HFFc6 (cell line): Measurements from ENCODE around the gene ZC3H14. TPM values are rescaled to one million over a fixed set of nuclear protein-coding genes. Genes with fewer than 3 reads are reported as not detected.

Experiments used
- DNase-seq: peaks from one replicate; pipeline ENCODE4 v3.0.0-alpha.2; 2018
- H3K27ac Mint-ChIP-seq: 2 replicates; pipeline ENCODE4 v1.8.0; 2020; ENCODE audit warnings: mild to moderate bottlenecking, mixed read lengths
- H3K27me3 Mint-ChIP-seq: 2 replicates; pipeline ENCODE4 v1.8.0; 2021; ENCODE audit warnings: mild to moderate bottlenecking, moderate library complexity, mixed read lengths; ENCODE audit not compliant: insufficient read depth
- H3K36me3 Mint-ChIP-seq: 2 replicates; pipeline ENCODE4 v1.8.0; 2021; ENCODE audit warnings: low read depth, mixed read lengths
- H3K4me1 Mint-ChIP-seq: 2 replicates; pipeline ENCODE4 v1.8.0; 2020; ENCODE audit warnings: low read depth, mixed read lengths
- H3K4me3 Mint-ChIP-seq: 2 replicates; pipeline ENCODE4 v1.8.0; 2020; ENCODE audit warnings: mild to moderate bottlenecking, moderate library complexity, mixed read lengths
- H3K9me3 Mint-ChIP-seq: 2 replicates; pipeline ENCODE4 v1.8.0; 2020; ENCODE audit warnings: mild to moderate bottlenecking, mixed read lengths
- CTCF ChIP-seq: fragments of 200-600 bp; sonication (generic); IDR thresholded peaks from 2 replicates; pipeline ENCODE4 v1.5.0; 2021; ENCODE audit warnings: antibody characterized with exemption, mild to moderate bottlenecking
- long read RNA-seq: library from polyadenylated mRNA; unstranded; transcript quantifications from one replicate; pipeline ENCODE4 v2.0.0, GENCODE V29; 2019
- total RNA-seq, 6 experiments: library from RNA; stranded (reverse); fragmentation: NEBNext Ultra II Directional; extraction: Animal tissue kit (Norgen Biotek cat#: 25700); gene quantifications; 2 replicates in 1 of 6; 3 replicates in 5 of 6; pipeline ENCODE4 v1.2.3, GENCODE V29; 2021

ZC3H14 gene
- total RNA-seq = 10 to 100 TPM; 56.4 to 65.1 (median 58.9) TPM
- long read RNA-seq, full-length matches to known transcripts = 35 of 75 reads
- long read RNA-seq, partial matches to known transcripts = 9 of 75 reads
- long read RNA-seq, other reads (novel, unspliced or antisense) = 31 of 75 reads

- DNase-seq = peak; percentile 66
- H3K27ac Mint-ChIP-seq = peak within 1 kb of the TSS; percentile 81
- H3K4me1 Mint-ChIP-seq = peaks cover 37% of the 10 kb centered on the region
- no peaks in the 10 kb centered on the region for H3K27me3 Mint-ChIP-seq
- TF ChIP-seq CTCF = no peak
- peak within 1 kb of the TSS; percentile 96 for H3K4me3 Mint-ChIP-seq
- H3K9me3 Mint-ChIP-seq = no peaks in the 10 kb centered on the region
- H3K36me3 Mint-ChIP-seq = peaks cover 13% of the 10 kb centered on the region
These were observed at the start of gene ZC3H14 for GRCh38 chr14:88562831-88563686. ZC3H14 (plus strand) TSS chr14:88563037; CDS start chr14:88563134, 97 bp downstream.

- H3K4me3 Mint-ChIP-seq = no peak overlapping the region
- H3K9me3 Mint-ChIP-seq = no peaks in the 10 kb centered on the region
- TF ChIP-seq CTCF = no peak
- DNase-seq = no peak
- peaks cover 3% of the 10 kb centered on the region for H3K36me3 Mint-ChIP-seq
- no peak overlapping the region for H3K27ac Mint-ChIP-seq
- H3K4me1 Mint-ChIP-seq = peaks cover 20% of the 10 kb centered on the region
- no peaks in the 10 kb centered on the region for H3K27me3 Mint-ChIP-seq
These were observed 47.2 kb upstream of the ZC3H14 start for GRCh38 chr14:88515499-88516221.

GRCh38 chr14:88516861-88517357, 45.9 kb upstream of the ZC3H14 start:
- no peaks in the 10 kb centered on the region for H3K27me3 Mint-ChIP-seq
- TF ChIP-seq CTCF = no peak
- no peak overlapping the region for H3K27ac Mint-ChIP-seq
- H3K9me3 Mint-ChIP-seq = no peaks in the 10 kb centered on the region
- H3K4me1 Mint-ChIP-seq = peaks cover 31% of the 10 kb centered on the region
- DNase-seq = no peak
- peaks cover 7% of the 10 kb centered on the region for H3K36me3 Mint-ChIP-seq
- H3K4me3 Mint-ChIP-seq = no peak overlapping the region

- DNase-seq = peak; percentile 87
- TF ChIP-seq CTCF = no peak
- peaks cover 17% of the 10 kb centered on the region for H3K36me3 Mint-ChIP-seq
- peaks cover 45% of the 10 kb centered on the region for H3K4me1 Mint-ChIP-seq
- peak overlapping the region; percentile 15 for H3K27ac Mint-ChIP-seq
- no peaks in the 10 kb centered on the region for H3K9me3 Mint-ChIP-seq
- peak overlapping the region; percentile 40 for H3K4me3 Mint-ChIP-seq
- no peaks in the 10 kb centered on the region for H3K27me3 Mint-ChIP-seq
These were observed 44.0 kb upstream of the ZC3H14 start for GRCh38 chr14:88518592-88519512.

GRCh38 chr14:88519907-88520306, 42.9 kb upstream of the ZC3H14 start:
- Mint-ChIP-seq H3K4me3 (no peak overlapping the region), H3K27ac (no peak overlapping the region), H3K9me3 (no peaks in the 10 kb centered on the region), H3K27me3 (no peaks in the 10 kb centered on the region), H3K4me1 (peaks cover 45% of the 10 kb centered on the region), H3K36me3 (peaks cover 17% of the 10 kb centered on the region)
- TF ChIP-seq CTCF = no peak
- no peak for DNase-seq
